Stimulated activated CD4-positive, alpha-beta T cell treated with anti-CD3 and anti-CD28 coated beads, TNF-alpha, amount 100 ng/mL, for 24 hours (primary cell): ENCODE results near the gene ATP1A4.

Experiments used
- DNase-seq, 3 experiments: peaks; one replicate each; pipeline ENCODE4 v3.0.0-alpha.2; 2020; ENCODE audit warnings: low read depth in 3 of 3

The ATP1A4 gene

DNA sequence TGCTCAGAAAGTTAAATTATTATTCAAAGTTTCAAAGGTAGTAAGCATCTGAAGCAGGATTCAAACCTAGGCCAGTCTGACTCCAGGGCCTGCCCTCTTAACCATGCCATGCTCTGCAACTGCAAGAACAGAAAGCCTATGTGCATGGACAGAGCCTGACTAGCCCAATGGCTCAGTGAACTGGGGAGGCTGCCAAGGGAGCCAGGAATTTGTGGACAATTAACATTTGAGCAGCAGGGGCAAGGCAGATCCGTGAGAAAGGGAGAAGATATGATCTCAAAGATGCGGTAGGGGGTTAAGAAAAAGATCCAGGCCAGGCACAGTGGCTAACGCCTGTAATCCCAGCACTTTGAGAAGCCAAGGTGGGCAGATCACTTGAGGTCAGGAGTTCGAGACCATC lies 6.5 kb upstream of the ATP1A4 start:
- DNase-seq: no peak

DNA sequence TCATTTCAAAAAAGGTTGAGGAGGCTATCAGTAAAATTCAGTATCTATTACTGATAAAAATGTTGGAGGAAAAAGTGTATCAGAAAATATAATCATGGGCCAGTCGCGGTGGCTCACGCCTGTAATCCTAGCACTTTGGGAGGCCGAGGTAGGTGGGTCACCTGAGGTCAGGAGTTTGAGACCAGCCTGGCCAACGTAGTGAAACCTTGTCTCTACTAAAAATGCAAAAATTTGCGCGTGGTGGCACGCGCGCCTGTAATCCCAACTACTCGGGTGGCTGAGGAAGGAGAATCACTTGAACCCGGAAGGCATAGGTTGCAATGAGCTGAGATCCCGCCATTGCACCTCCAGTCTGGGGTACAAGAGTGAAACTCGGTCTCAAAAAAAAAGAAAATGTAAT lies 5.3 kb upstream of the ATP1A4 start:
- no peak for DNase-seq

DNA sequence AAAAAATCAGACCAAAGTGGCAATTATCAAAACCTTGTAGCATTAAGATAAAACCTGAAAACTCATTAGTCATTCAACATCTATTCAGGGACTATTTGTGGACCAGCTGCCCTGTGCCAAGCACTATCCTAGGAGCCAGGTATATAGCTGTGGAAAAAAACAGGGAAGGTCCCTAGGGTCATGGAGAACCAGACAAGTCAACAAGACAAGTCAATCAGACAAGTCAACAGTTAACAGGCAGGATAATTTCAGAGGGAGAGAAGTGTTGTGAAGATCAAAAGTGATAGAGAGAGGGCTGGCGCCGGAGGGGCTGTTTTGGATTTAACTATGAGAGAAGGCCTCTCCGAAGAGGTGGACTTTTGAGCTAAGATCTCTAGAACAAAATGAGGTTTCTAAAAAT lies 3.3 kb upstream of the ATP1A4 start:
- DNase-seq: no peak

- no peak for DNase-seq
Observed at GRCh38 chr1:160149233-160149632, 2.2 kb upstream of the ATP1A4 start.

- no peak for DNase-seq
Observed at GRCh38 chr1:160149716-160150115, 1.7 kb upstream of the ATP1A4 start.

- DNase-seq: no peak
Observed at GRCh38 chr1:160154790-160155189, 3.4 kb downstream of the ATP1A4 start.

DNA sequence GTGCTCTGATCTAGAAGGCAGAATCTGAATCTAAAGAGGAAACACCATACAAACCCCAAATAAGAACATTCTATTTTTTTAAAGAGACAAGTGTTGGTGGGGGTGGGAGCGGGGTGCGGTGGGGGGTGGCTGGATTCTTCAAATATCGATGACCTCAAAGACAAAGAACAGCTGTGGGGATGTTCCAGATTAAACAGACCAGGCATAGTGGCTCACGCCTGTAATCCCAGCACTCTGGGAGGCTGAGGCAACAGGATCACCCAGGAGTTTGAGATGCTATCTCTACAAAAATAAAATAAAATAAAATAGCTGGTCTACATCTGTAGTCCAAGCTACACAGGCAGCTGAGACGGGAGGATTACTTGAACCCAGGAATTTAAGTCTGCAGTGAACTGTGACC lies 5.0 kb downstream of the ATP1A4 start:
- DNase-seq: no peak

GRCh38 chr1:160157174-160157573 lies 5.8 kb downstream of the ATP1A4 start:
- DNase-seq: no peak

DNA sequence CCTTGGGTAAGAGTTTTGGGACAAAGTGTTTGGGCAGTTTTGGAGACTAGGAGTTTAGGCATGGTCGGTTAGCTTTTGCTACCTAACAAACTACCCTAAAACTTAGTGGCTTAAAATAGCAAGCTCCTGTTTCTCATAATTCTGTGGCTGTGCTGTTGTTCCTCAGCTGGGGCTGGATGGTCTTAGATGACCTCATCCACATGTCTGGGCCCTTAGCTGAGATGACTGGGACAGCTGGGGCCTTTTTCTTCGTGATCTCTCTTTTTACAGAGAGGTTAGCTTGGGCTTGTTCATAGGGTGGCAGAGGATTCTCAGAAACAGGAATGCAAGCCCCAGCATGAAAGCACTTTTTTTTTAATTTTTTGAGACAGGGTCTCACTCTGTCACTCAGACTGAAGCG lies 6.6 kb downstream of the ATP1A4 start:
- DNase-seq: no peak

DNA sequence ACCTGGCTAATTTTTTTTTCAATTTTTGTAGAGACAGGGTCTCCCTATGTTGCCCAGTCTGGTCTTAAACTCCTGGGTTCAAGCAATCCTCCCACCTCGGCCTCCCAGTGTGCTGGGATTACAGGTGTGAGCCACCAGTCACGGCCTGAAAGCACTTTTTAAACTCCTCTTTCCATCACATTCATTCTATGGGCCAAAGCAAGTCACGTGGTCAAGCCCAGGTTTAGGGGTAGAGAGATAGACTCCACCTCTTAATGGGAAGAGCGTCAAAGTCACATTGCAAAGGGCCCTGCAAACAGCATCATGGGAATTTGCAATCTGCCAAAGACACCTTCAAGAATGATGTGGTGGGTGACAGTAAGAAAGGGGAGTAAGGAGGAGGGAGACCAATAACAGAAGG lies 7.1 kb downstream of the ATP1A4 start:
- DNase-seq: no peak

GRCh38 chr1:160159846-160160245 lies 8.4 kb downstream of the ATP1A4 start:
- no peak for DNase-seq

- DNase-seq: no peak
Observed at GRCh38 chr1:160161965-160162705, 10.7 kb downstream of the ATP1A4 start.

DNA sequence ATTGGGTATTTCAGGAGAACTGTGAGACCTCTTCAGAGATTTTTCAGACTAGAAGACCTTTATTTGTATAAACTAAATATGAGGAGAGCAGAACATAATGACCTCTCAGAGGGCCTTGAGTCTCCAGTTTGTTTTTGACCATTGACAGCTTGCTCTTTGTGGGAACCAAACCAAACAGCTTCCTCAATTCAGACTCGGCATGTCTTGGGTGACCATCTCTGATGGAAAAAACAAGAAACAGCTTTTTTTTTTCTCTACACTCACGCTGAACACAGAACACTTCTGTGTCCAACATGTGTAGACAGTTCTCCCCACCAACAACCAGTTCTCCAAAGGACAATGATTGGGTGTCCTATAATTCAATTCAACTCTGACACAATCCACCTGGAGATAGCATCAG lies 11.5 kb downstream of the ATP1A4 start:
- no peak for DNase-seq

DNA sequence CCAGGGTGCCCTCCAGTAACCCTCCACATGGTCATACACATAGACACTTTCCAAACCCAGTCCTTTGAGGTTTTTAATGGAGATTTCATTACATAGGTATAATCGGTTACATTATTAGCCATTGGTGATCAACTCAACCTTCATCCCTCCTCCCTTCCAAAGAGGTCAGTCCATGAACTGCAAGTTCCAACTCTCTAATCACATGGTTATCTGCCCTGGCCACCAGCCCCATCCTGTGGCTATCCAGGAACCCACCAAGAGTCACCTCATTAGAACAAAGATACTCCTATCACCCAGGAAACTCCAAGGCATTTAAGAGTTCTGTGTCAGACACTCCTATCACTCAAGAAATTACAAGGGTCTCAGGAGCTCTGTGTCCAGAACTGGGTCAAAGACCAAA lies 12.2 kb downstream of the ATP1A4 start:
- no peak for DNase-seq

GRCh38 chr1:160164121-160164520 lies 12.7 kb downstream of the ATP1A4 start:
- DNase-seq: no peak

- no peak for DNase-seq
Observed at GRCh38 chr1:160166166-160166868, 14.9 kb downstream of the ATP1A4 start.

DNA sequence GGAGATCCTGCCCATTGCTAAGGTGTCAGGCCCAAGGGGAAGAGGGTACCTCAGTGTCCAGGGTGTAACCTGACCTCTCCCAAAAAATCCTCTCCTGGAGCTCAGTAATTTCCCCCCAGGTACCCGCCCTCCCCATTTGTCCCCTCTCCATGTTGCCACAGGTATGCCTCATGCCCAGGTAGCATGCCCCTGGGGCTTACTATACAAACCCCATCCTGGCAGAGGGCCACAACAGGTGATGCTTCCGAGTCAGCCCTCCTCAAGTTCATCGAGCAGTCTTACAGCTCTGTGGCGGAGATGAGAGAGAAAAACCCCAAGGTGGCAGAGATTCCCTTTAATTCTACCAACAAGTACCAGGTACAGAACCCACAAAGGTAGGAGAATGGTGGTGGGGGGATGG lies 15.7 kb downstream of the ATP1A4 start:
- DNase-seq: no peak

- no peak for DNase-seq
Observed at GRCh38 chr1:160167580-160167979, 16.2 kb downstream of the ATP1A4 start.

DNA sequence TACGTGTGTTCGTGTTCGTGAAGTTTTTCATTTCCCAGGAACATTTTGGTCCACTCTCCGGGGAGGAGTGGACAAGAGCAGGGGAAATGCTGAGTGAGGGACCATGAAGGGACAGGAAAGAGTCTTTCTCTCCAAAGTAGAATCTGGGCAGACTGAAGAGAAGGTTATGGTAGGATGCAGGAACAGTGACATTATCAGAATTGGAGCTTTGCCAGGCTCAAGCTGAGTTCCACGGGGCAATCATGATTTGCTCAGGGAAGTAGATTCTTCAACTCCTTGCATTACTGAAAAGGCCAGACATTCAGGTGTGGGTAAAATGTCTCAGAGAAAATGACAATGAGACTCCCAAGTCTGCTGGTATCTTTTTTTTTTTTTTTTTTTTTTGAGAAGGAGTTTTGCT lies 16.6 kb downstream of the ATP1A4 start:
- DNase-seq: no peak

DNA sequence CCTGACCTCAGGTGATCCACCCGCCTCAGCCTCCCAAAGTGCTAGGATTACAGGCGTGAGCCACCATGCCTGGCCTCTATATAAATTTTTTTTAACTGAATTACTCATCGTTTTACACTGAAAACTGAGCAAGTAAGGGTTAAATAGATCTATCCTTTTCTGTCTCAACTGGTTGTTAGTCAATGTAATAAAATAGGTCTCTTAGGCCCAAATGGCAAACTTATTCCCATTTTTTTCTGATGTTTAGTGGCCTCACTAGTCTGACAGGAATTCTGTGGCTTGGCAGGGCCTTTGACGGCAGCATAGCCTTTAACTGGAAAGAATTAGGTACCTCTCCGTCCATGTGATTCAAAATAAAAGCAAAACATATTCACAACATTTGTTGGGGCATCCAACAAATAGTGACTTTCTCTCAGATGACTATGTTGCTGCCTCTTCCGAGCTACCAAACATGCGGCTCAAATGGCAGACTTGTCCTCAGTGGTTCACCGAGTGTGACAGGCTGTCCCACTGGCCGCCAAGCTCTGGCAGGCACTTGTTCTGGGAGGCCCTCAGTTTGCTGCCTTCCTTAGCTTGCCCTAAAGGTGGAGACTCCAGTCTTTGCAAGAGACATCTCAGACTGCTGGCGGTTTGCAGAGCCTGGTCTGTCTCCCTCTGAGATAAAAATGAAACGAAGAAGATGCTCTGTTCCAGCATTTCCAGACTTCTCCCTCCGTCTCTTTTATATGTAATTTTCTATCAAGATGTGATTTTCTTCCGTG lies 17.4 kb downstream of the ATP1A4 start:
- DNase-seq: no peak

DNA sequence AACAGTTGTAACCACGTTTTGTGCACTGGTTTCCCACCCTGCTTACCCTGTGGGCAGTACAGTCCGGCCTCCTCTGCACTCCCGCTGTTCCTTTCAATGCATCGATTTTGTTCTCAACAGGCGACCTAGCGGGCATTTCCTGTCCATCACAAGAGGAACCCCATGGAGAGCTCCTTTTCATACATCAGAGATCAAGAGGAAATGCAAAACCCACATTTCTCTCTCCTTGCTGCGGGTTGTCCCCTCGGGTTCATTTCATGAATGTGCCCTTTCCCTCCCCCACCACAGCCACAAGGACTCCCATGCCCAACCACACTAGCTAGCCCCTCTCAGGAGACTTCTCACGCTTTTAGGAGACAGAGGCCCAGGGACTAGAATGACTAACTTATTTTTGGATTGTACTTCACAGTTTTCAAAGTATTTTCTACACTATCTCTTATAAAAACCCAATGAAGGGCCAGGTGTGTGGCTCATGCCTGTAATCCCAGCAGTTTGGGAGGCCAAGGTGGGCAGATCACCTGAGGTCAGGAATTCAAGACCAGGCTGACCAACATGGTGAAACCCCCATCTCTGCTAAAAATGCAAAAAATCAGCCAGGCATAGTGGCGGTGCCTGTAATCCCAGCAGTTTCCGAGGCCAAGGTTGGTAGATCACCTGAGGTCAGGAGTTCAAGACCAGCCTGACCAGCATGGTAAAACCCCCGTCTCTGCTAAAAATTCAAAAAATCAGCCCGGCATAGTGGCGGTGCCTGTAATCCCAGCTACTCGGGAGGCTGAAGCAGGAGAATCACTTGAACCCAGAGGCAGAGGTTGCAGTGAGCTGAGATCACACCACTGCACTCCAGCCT lies 18.4 kb downstream of the ATP1A4 start:
- no peak for DNase-seq

GRCh38 chr1:160171354-160171753 lies 20.0 kb downstream of the ATP1A4 start:
- DNase-seq: no peak
